ENCODE measurements around the gene EMC9.
A peak's percentile ranks its signal among the peaks of the same experiment; 100 is the strongest.

Gene EMC9

DNA sequence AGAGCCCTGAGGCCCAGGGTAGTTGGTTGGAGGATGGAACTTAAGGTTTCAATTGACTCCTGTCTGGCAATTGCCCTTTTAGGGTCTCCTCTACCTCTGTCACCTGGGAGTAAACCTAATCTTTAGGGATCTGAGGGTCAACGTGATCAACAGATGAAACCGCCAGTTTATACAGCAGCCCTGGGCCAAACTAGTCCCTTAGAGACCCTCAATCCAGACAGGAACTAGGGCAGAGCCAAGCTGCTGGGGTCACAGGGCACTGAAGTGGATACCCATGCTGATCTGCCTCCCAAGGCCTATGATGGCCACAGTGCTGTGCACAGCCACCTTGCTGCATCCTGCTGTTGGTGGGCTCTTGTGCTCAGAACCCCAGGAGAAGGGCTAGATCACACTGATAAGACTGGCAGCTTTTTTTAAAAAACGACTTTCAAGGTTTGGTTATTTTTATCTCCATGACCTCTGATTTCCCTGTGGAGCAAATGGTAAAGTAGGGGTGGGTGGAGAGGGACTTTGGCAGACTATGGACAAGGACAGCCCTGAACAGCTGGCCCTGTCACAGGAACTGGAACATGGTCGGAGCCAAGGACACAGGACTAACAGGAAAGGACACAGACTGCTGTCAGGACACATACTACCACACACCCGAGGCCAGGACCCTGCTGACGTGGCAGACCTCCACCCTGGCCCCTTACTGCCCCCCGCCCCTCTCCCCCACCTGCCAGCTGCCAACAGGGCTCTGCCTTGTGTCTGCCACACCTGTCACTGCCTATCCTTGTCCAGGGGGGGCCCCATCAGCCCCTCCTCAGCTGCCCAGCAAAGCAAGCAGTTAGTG is 10.5 kb downstream of the EMC9 start:
- no peak for DNase-seq

DNA sequence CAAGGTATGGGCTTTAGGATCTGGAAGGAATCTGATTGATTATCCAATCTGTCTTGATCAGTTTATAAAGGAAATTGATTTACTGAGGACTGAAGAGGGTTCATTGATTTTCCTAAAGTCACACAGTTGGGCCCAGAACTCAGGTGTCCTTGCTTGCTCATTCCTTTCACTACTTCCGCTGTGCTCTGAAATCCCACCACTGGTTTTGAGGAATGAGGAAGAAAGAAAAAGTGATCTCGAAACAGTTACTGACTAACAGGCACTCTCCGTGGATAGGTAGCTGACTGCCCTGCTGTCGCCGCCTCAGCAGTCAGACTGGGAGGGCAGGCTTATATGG is 11.0 kb downstream of the EMC9 start, which contains the start of gene FITM1:
Gene FITM1 (plus strand): TSS at position 280 of the 337 bp plus-strand sequence. CDS start 905 bp downstream, outside the sequence.
- DNase-seq, result no peak

DNA sequence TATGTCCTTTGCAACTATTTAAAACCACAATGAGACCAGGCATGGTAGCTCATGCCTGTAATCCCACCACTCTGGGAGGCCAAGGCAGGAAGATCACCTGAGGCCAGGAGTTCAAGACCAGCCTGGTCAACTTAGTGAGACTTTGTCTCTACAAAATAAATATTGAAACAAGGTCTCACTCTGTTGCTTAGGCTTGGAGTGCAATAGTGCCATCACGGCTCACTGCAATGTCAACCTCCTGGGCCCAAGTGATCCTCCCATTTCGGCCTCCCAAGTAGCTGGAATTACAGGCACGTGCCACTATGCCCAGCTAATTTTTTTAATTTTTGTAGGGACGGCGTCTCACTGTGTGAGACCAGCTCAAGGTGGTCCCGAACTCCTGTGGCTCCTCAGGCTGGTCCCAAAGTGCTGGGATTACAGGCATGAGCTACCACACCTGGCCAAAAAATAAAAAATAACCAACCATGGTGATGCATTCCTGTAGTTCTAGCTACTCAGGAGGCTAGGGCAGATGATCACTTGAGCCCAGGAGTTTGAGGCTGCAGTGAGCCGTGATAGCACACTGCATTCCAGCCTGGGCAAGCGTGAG is 11.9 kb downstream of the EMC9 start:
- no peak for DNase-seq

DNA sequence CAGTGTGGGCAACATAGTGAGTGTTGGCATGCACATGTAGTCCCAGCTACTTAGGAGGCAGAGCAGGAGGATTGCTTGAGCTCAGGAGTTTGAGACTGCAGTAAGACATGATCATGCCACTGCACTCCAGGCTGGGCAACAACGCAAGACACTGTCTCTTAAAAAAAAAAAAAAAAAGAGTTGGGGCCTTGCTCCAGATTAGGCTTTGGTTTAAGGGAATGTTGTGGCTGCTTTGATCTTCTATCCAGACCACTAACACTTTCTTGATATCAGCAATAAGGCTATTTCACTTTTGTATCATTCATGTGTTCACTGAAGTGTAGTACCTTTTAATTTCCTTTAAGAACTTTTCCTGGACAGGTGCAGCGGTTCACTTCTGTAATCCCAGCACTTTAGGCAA is 13.7 kb downstream of the EMC9 start:
- no peak for DNase-seq

DNA sequence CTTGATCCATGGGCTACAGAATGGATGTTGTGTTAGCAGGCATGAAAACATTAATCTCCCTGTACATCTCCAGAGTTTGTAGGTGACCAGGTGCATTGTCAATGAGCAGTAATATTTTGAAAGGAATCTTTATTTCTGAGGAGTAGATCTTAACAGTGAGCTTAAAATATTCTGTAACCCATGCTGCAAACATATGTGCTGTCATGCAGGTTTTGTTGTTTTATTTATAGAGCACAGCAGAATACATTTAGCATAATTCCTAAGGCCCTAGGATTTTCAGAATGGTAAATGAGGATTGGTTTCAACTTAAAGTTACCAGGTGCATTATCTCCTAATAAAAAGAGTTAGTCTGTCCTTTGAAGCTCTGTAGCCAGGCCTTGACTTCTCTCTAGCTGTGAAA is 14.5 kb downstream of the EMC9 start:
- DNase-seq, result no peak

- DNase-seq, result no peak
These were observed 17.7 kb downstream of the EMC9 start for GRCh38 chr14:24123424-24124417.

GRCh38 chr14:24122898-24123297 is 18.5 kb downstream of the EMC9 start:
- DNase-seq, result no peak

- no peak for DNase-seq
These were observed 19.0 kb downstream of the EMC9 start for GRCh38 chr14:24122416-24122815.

DNA sequence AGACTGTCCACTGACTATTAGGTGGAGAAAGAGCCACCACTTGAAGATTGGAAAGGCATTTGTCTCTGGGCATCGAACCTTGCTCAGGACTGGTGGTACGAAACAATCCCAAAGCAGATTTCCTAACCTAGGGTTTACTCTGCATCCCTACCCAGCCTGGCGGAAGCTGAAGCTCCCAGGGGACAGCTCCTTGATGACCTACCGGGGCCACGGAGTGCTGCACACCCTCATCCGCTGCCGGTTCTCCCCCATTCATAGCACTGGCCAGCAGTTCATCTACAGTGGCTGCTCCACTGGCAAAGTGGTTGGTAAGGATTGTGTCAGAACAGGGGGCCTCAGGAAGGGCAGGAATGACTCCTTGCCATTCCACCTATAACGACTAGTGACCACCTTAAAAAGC is 20.2 kb downstream of the EMC9 start:
- no peak for DNase-seq

DNA sequence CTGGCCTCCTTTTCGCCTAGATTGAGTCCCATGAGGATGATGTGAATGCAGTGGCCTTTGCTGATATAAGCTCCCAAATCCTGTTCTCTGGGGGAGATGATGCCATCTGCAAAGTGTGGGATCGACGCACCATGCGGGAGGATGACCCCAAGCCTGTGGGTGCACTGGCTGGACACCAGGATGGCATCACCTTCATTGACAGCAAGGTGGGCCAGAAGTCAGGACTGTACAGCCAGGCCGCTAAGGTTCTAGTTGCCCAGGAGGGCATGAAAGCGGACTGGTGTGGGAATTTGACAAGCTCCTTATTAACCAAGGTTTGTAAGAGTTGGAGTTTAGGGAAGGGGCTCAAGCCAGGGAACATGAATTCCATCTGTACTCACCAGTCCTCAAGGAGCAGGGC is 21.7 kb downstream of the EMC9 start:
- DNase-seq, result no peak

GRCh38 chr14:24117179-24117578 is 24.2 kb downstream of the EMC9 start:
- no peak for DNase-seq

DNA sequence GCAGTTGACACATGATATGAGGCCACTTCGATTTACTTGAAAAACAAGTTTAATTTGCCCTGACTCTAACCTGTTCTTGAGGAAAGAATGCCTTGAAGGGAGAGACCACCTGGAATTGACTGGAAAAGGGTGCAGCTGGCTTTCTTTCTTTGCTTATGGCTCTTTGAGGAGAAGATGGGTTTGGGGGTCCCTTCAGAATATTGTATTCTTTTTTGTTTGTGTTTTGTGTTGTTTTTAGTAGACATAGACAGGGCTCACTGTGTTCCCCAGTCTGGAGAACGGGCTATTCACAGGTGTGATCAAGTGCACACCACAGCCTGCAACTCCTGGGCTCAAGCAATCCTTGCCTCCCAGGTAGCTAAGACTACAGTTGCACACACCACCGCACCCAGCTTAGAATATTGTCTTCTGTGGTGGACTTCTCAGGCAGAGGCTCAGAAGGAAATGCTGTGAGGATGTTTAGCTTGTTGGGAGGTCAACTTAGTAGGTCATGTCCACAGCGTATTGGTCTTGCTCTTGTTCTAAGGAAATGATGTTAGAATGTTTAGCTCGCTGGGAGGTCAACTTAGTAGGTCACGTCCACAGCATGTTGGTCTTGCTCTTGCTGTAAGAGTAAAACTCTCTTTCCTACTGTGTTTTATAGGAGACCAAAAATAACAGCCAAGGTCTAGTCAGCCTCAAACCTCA is 25.1 kb downstream of the EMC9 start:
- no peak for DNase-seq

GRCh38 chr14:24115422-24116127 is 25.8 kb downstream of the EMC9 start:
- no peak for DNase-seq

- DNase-seq, result peak; percentile 96
These were observed 26.6 kb downstream of the EMC9 start, which contains the start of the genes DCAF11 and NRL for GRCh38 chr14:24114532-24115421. DCAF11 (plus strand) TSS chr14:24114777; CDS start chr14:24115595, 818 bp downstream. NRL (minus strand) TSS chr14:24114949; CDS start chr14:24082848, 32,101 bp downstream.

- peak; percentile 74 for DNase-seq
These were observed 27.4 kb downstream of the EMC9 start for GRCh38 chr14:24113801-24114531.

DNA sequence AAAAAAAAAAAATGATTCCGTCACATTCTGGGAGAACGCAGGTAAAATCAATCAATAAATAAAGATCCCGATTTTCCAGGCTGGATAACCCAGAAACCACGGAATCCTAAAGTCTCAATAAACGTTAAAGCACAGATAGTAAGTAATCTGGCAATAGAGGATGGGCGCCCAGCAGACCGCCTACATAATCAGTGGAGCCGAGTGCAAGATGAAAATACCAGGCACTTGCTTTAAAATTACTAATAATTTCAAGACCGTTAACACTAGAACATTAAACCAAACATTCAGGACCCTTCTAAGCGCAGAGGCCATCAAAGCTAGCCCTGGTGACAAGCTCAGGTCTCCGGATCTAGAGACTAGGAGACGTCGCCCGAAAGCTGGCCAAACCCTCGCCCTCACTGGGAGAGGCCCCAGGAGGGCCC is 28.0 kb downstream of the EMC9 start:
- DNase-seq, result no peak

DNA sequence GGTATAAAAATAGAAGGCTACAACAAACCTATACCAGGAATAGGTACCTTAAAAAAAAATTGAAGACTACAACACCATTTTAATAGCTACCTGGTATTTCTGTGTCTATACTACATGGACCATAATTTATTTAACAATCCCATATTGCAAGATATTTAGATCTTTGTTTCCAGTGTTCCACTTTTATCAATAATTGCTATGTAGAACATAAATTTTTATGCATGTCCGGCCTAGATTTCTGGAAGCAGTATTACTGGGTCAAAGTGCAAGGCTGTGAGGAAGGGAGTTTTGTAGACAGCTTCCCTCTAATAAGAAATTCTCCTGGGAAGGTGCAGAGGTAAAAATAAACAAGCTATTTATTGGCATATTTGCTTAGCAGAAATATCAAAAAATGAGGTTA is 30.9 kb downstream of the EMC9 start:
- no peak for DNase-seq

- no peak for DNase-seq
These were observed 31.3 kb downstream of the EMC9 start for GRCh38 chr14:24110060-24110459.

DNA sequence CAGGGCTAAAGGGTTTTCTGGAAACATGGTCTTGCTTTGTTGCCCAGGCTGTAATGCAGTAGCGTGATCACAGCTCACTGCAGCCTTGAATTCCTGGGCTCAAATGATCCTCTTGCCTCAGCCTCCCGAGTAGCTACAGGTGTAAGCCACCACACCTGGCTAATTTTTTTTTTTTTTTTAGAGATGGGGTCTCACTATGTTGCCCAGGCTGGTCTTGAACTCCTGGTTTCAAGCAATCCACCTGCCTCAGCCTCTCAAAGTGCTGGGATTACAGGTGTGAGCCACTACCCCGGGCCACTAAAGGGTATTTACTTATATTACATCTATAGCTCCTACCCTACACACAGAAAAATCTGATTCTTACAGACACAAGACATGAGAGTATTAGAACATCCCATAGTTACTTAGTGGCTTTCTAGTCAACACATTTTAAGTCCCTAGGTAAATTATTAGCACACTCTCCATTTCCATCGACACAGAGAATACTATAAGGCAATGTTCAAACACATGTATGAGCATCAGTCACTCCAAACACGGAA is 33.0 kb downstream of the EMC9 start:
- DNase-seq, result no peak

All from NCI-H1048 (cell line).